ENCODE measurements around the gene TRIM8. TPM values are rescaled to one million over a fixed set of nuclear protein-coding genes. Genes with fewer than 3 reads are reported as not detected.

TRIM8 gene
- total and polyA plus RNA-seq, 2 of the 8 experiments (the other 6 are each of a cell fraction or from before 2014, with no cell fraction given), result 24.9 to 38.8 TPM

- CTCF ChIA-PET (ENCODE audit: partially characterized antibody), result interaction anchor here (0.9 to 13.0 kb wide), 6 partner anchors 12 to 58 kb away, joined by 3 to 145 read pairs (median 12); no protein-coding TSS in a partner anchor
- Histone ChIP-seq H4K5ac (ENCODE audit: insufficient read length, low read depth, low read length) (no peak overlapping the region), H2BK12ac (ENCODE audit: low read depth, low read length) (no peak overlapping the region), H3K4me2 (ENCODE audit: insufficient read depth in 1 of 2, low read depth in 2 of 2, low read length in 2 of 2) (no peak overlapping the region), H4K8ac (ENCODE audit: extremely low read depth, insufficient read depth, low read length) (no peak overlapping the region), H3K18ac (ENCODE audit: extremely low read depth, low read length) (no peak overlapping the region), H2BK15ac (ENCODE audit: low read length) (no peak overlapping the region), H4K91ac (replicated peaks; ENCODE audit: insufficient read length, low read length) (no peak overlapping the region), H3K9ac (replicated peaks in 1 of 4; ENCODE audit: extremely low read depth in 1 of 4, low read depth in 3 of 4, low read length in 3 of 4) (no peak overlapping the region), H2BK20ac (ENCODE audit: low read length) (no peak overlapping the region), H3K27me3 (replicated peaks in 1 of 4; ENCODE audit: control insufficient read depth in 3 of 4, extremely low read depth in 1 of 4, insufficient read depth in 3 of 4, low read length in 3 of 4) (no peaks in the 10 kb centered on the region), H3K23me2 (ENCODE audit: low read depth, low read length) (no peaks in the 10 kb centered on the region), H3K79me2 (ENCODE audit: control insufficient read depth in 1 of 2, insufficient read depth in 2 of 2, low read length in 2 of 2) (peaks cover 0 to 55% of the 10 kb centered on the region in 2 experiments; a peak in 2 of 4 replicates), H3K23ac (ENCODE audit: insufficient read length) (no peak overlapping the region), H3K9me3 (ENCODE audit: insufficient read depth in 2 of 2, low read depth in 1 of 2, low read length in 1 of 2) (no peaks in the 10 kb centered on the region), H3K36me3 (ENCODE audit: control insufficient read depth in 2 of 4, insufficient read depth in 4 of 4, low read length in 3 of 4) (peaks cover 7 to 22% (median 11%) of the 10 kb centered on the region in 4 experiments; a peak in 5 of 8 replicates), H3K56ac (replicated peaks; ENCODE audit: insufficient read length, low read depth, low read length) (no peak overlapping the region), H3K4ac (replicated peaks; ENCODE audit: insufficient read length, low read depth, low read length) (no peak overlapping the region), H2BK120ac (replicated peaks; ENCODE audit: low read depth, low read length) (no peak overlapping the region), H3K4me3 (ENCODE audit: extremely low read depth in 1 of 4, insufficient read depth in 2 of 4, low read depth in 3 of 4, low read length in 4 of 4) (no peak overlapping the region), H3K79me1 (ENCODE audit: low read depth, low read length) (peaks cover 20% of the 10 kb centered on the region), H2AFZ (ENCODE audit: low read length) (no peak overlapping the region), H3K14ac (ENCODE audit: insufficient read length) (no peak overlapping the region), H3K4me1 (replicated peaks in 1 of 4; ENCODE audit: control insufficient read depth in 3 of 4, insufficient read depth in 4 of 4, low read length in 3 of 4) (peaks cover 0 to 39% (median 31%) of the 10 kb centered on the region in 4 experiments; a peak in 6 of 7 replicates), H2BK5ac (ENCODE audit: low read depth, low read length) (no peak overlapping the region), H4K20me1 (replicated peaks in 1 of 2; ENCODE audit: control insufficient read depth in 1 of 2, insufficient read depth in 2 of 2, low read length in 2 of 2) (peaks cover 7 to 18% of the 10 kb centered on the region in 2 experiments), H2AK5ac (ENCODE audit: low read depth, low read length) (no peak overlapping the region), H3K27ac (ENCODE audit: low read depth, low read length) (no peak overlapping the region)
- no peak for DNase-seq (ENCODE audit: low read depth in 1 of 2, low spot score in 2 of 2)
- POLR2A ChIA-PET (ENCODE audit: partially characterized antibody), result interaction anchor here (1.2 to 1.3 kb wide), 2 partner anchors 8 to 51 kb away, joined by 4 to 5 read pairs; partner anchors contain the start of gene TRIM8
- no peak for FAIRE-seq
- WGBS, 2 experiments (ENCODE audit: extremely low coverage in 1 of 2, insufficient coverage in 1 of 2, insufficient read length in 1 of 2, insufficient replicate concordance in 2 of 2, low coverage in 1 of 2, low lambda C conversion rate in 2 of 2, missing lambda C conversion rate in 1 of 2), result 86% methylated on average over 1 of the region's 1 CpG; no CpG with 5 or more reads in 1 of the 2 experiments
- TF ChIP-seq, protein P1, sequence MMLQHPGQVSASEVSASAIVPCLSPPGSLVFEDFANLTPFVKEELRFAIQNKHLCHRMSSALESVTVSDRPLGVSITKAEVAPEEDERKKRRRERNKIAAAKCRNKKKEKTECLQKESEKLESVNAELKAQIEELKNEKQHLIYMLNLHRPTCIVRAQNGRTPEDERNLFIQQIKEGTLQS (IDR thresholded peaks at IDR 0.05; ENCODE audit: insufficient read depth, low read depth, low read length), result no peak
- TF ChIP-seq GABPA (IDR thresholded peaks at IDR 0.05; ENCODE audit: borderline replicate concordance, insufficient read depth, low read length) (no peak), YY1 (IDR thresholded peaks at IDR 0.05; ENCODE audit: low read depth, low read length) (no peak), RBBP5 (IDR thresholded peaks at IDR 0.05; ENCODE audit: borderline replicate concordance, low read depth, low read length) (no peak), SRF (IDR thresholded peaks at IDR 0.05; ENCODE audit: low read depth, low read length) (no peak), RFX5 (IDR thresholded peaks at IDR 0.05; ENCODE audit: borderline replicate concordance, low read depth, low read length) (no peak), KDM5A (IDR thresholded peaks at IDR 0.05; ENCODE audit: low read length) (no peak), SP1 (IDR thresholded peaks at IDR 0.05; ENCODE audit: low read depth, low read length) (no peak), USF2 (IDR thresholded peaks at IDR 0.05; ENCODE audit: low read length) (no peak), SAP30 (IDR thresholded peaks at IDR 0.05; ENCODE audit: insufficient read depth, insufficient replicate concordance, low read length) (no peak), CHD2 (IDR thresholded peaks at IDR 0.05; ENCODE audit: low read length) (no peak), SIRT6 (IDR thresholded peaks at IDR 0.05; ENCODE audit: low read length) (no peak), TCF12 (IDR thresholded peaks at IDR 0.05; ENCODE audit: low read depth, low read length) (no peak)
These were observed 8.8 kb downstream of the TRIM8 start for GRCh38 chr10:102653060-102653459.
